H9 (cell line): ENCODE measurements around the gene SRRM3. TPM values are rescaled to one million over a fixed set of nuclear protein-coding genes. Genes with fewer than 3 reads are reported as not detected.

Experiments
- DNase-seq: peaks from one replicate; pipeline ENCODE4 v3.0.0-alpha.2; 2017
- H2AFZ ChIP-seq: one replicate; pipeline ENCODE4 v1.6.1; 2013; ENCODE audit warnings: mild to moderate bottlenecking, low read length, control low read depth, moderate library complexity
- H2AK5ac ChIP-seq: 2 replicates; pipeline ENCODE4 v1.6.1; 2013; ENCODE audit warnings: low read length, control low read depth, mixed read lengths; ENCODE audit not compliant: insufficient read length
- H2BK120ac ChIP-seq: one replicate; pipeline ENCODE4 v1.6.1; 2013; ENCODE audit warnings: low read depth, mild to moderate bottlenecking, low read length, control low read depth, inconsistent platforms; ENCODE audit not compliant: poor library complexity, severe bottlenecking
- H2BK12ac ChIP-seq: 2 replicates; pipeline ENCODE4 v1.6.1; 2013; ENCODE audit warnings: low read length, control low read depth, mixed read lengths, low read depth; ENCODE audit not compliant: insufficient read length
- H2BK15ac ChIP-seq: 2 replicates; pipeline ENCODE4 v1.6.1; 2013; ENCODE audit warnings: low read depth, low read length, control low read depth
- H2BK20ac ChIP-seq: one replicate; pipeline ENCODE4 v1.6.1; 2013; ENCODE audit warnings: low read depth, mild to moderate bottlenecking, low read length, control low read depth, inconsistent platforms; ENCODE audit not compliant: poor library complexity, severe bottlenecking
- H2BK5ac ChIP-seq: 2 replicates; pipeline ENCODE4 v1.6.1; 2013; ENCODE audit warnings: low read length, control low read depth, mixed read lengths; ENCODE audit not compliant: insufficient read length
- H3K14ac ChIP-seq: 2 replicates; pipeline ENCODE4 v1.6.1; 2013; ENCODE audit warnings: low read length, control low read depth; ENCODE audit not compliant: insufficient read depth
- H3K18ac ChIP-seq: 2 replicates; pipeline ENCODE4 v1.6.1; 2013; ENCODE audit warnings: low read depth, mild to moderate bottlenecking, mixed read lengths, low read length, control low read depth; ENCODE audit not compliant: insufficient read length
- H3K23ac ChIP-seq: 2 replicates; pipeline ENCODE4 v1.6.1; 2013; ENCODE audit warnings: low read length, control low read depth, mixed read lengths, low read depth; ENCODE audit not compliant: insufficient read length
- H3K23me2 ChIP-seq: 2 replicates; pipeline ENCODE4 v1.6.1; 2013; ENCODE audit warnings: low read depth, mild to moderate bottlenecking, mixed read lengths, low read length, control low read depth; ENCODE audit not compliant: insufficient read length, poor library complexity, severe bottlenecking
- H3K27ac ChIP-seq: 2 replicates; pipeline ENCODE4 v1.5.1; 2013; ENCODE audit warnings: low read length, control low read depth, mixed read lengths, low read depth; ENCODE audit not compliant: insufficient read length
- H3K27me3 ChIP-seq: 2 replicates; pipeline ENCODE4 v1.6.1; 2013; ENCODE audit warnings: low read length, control low read depth, inconsistent platforms; ENCODE audit not compliant: insufficient read depth
- H3K4ac ChIP-seq: 2 replicates; pipeline ENCODE4 v1.6.1; 2013; ENCODE audit warnings: low read depth, mild to moderate bottlenecking, control low read depth, inconsistent platforms, low read length, moderate library complexity
- H3K4me1 ChIP-seq: 2 replicates; pipeline ENCODE4 v1.6.1; 2013; ENCODE audit warnings: low read length, control low read depth, inconsistent platforms; ENCODE audit not compliant: insufficient read depth
- H3K4me2 ChIP-seq: 2 replicates; pipeline ENCODE4 v1.6.1; 2013; ENCODE audit warnings: low read length, control low read depth, mixed read lengths; ENCODE audit not compliant: insufficient read length, insufficient read depth
- H3K56ac ChIP-seq: 2 replicates; pipeline ENCODE4 v1.6.1; 2013; ENCODE audit warnings: low read depth, mild to moderate bottlenecking, mixed read lengths, low read length, control low read depth; ENCODE audit not compliant: insufficient read length
- H3K79me1 ChIP-seq: 2 replicates; pipeline ENCODE4 v1.6.1; 2013; ENCODE audit warnings: low read depth, mild to moderate bottlenecking, moderate library complexity, low read length, control low read depth, inconsistent platforms; ENCODE audit not compliant: insufficient read depth, poor library complexity, severe bottlenecking
- H3K79me2 ChIP-seq: 2 replicates; pipeline ENCODE4 v1.6.1; 2013; ENCODE audit warnings: low read length, control low read depth, inconsistent platforms; ENCODE audit not compliant: insufficient read depth
- H3K9ac ChIP-seq: 2 replicates; pipeline ENCODE4 v1.6.1; 2013; ENCODE audit warnings: low read length, control low read depth, mixed read lengths; ENCODE audit not compliant: insufficient read length; ENCODE audit errors: extremely low read depth
- H3K9me3 ChIP-seq: one replicate; pipeline ENCODE4 v1.6.1; 2013; ENCODE audit warnings: low read depth, low read length, inconsistent platforms; ENCODE audit not compliant: control insufficient read depth
- H3T11ph ChIP-seq: one replicate; pipeline ENCODE4 v1.6.1; 2013; ENCODE audit warnings: mild to moderate bottlenecking, low read length, control low read depth, inconsistent platforms
- H4K20me1 ChIP-seq: one replicate; pipeline ENCODE4 v1.6.1; 2013; ENCODE audit not compliant: control insufficient read depth, insufficient read length, insufficient read depth
- H4K5ac ChIP-seq: 2 replicates; pipeline ENCODE4 v1.6.1; 2013; ENCODE audit warnings: low read depth, mild to moderate bottlenecking, mixed read lengths, low read length, control low read depth; ENCODE audit not compliant: insufficient read length
- H4K8ac ChIP-seq: replicated peaks from 2 replicates; pipeline ENCODE4 v1.6.1; 2013; ENCODE audit warnings: low read length, control low read depth, mixed read lengths, low read depth; ENCODE audit not compliant: insufficient read length
- H4K91ac ChIP-seq: 2 replicates; pipeline ENCODE4 v1.6.1; 2013; ENCODE audit warnings: low read depth, mild to moderate bottlenecking, moderate library complexity, mixed read lengths, low read length, control low read depth; ENCODE audit not compliant: insufficient read length
- H3K27ac Mint-ChIP-seq, 3 experiments: 2 replicates in 2 of 3; 3 replicates in 1 of 3; pipeline ENCODE4 v1.8.0; 2020 to 2021; ENCODE audit warnings: mixed read lengths in 3 of 3, mild to moderate bottlenecking in 1 of 3, moderate library complexity in 1 of 3
- H3K27me3 Mint-ChIP-seq: 2 replicates; pipeline ENCODE4 v1.8.0; 2021; ENCODE audit warnings: low read depth, mild to moderate bottlenecking, moderate library complexity, mixed read lengths
- H3K36me3 Mint-ChIP-seq, 3 experiments: 2 replicates in 2 of 3; 3 replicates in 1 of 3; pipeline ENCODE4 v1.8.0; 2020 to 2021; ENCODE audit warnings: low read depth in 3 of 3, mixed read lengths in 3 of 3; ENCODE audit not compliant: insufficient read depth in 1 of 3
- H3K4me1 Mint-ChIP-seq, 2 experiments: 2 replicates each; pipeline ENCODE4 v1.8.0; 2020; ENCODE audit warnings: mixed read lengths in 2 of 2
- H3K4me3 Mint-ChIP-seq, 2 experiments: 2 replicates in 1 of 2; 3 replicates in 1 of 2; pipeline ENCODE4 v1.8.0; 2020 to 2021; ENCODE audit warnings: mild to moderate bottlenecking in 2 of 2, mixed read lengths in 2 of 2, moderate library complexity in 1 of 2
- H3K9me3 Mint-ChIP-seq, 2 experiments: 2 replicates in 1 of 2; 3 replicates in 1 of 2; pipeline ENCODE4 v1.8.0; 2020; ENCODE audit warnings: mild to moderate bottlenecking in 2 of 2, mixed read lengths in 2 of 2, moderate library complexity in 1 of 2
- WGBS: extraction: QIAGEN DNeasy Blood & Tissue Kit; methylation state at CpG from one replicate; pipeline ENCODE4 v1.1.7; 2013; ENCODE audit warnings: missing lambda C conversion rate, low lambda C conversion rate, mixed read lengths; ENCODE audit not compliant: insufficient read length; ENCODE audit errors: extremely low coverage; 5-methylcytosine and 5-hydroxymethylcytosine counted together
- total RNA-seq: library from RNA; stranded (reverse); gene quantifications from 2 replicates; pipeline ENCODE4 v1.2.1, GENCODE V29; 2021
- TF ChIP-seq, protein P1 (sequence below): fragments of 200-600 bp; sonication (generic); conservative IDR thresholded peaks from 3 replicates; pipeline ENCODE4 v1.8.0; 2021; ENCODE audit warnings: antibody characterized with exemption, mild to moderate bottlenecking

Gene SRRM3
- total RNA-seq, 1 experiment from 2014 or later: 11.0 TPM

- Histone ChIP-seq H4K8ac (no peak overlapping the region), H3K23ac (no peak overlapping the region), H3K18ac (peak overlapping the region; percentile 7), H3K79me1 (no peaks in the 10 kb centered on the region), H3K56ac (no peak overlapping the region), H2BK5ac (no peak overlapping the region), H2BK15ac (no peak overlapping the region), H3K9me3 (no peaks in the 10 kb centered on the region), H3K23me2 (no peaks in the 10 kb centered on the region), H2BK20ac (no peak overlapping the region), H2BK120ac (no peak overlapping the region), H3K4me2 (no peak overlapping the region), H2AK5ac (no peak overlapping the region), H3K9ac (no peak overlapping the region), H4K20me1 (no peaks in the 10 kb centered on the region), H2BK12ac (no peak overlapping the region), H3K4ac (no peak overlapping the region), H3K4me1 (peaks cover 4% of the 10 kb centered on the region; the same call in 1 of the 2 replicates), H3K27ac (no peak overlapping the region), H2AFZ (no peak overlapping the region), H4K5ac (no peak overlapping the region), H3T11ph (no peak overlapping the region), H3K79me2 (no peaks in the 10 kb centered on the region), H4K91ac (no peak overlapping the region), H3K14ac (no peak overlapping the region), H3K27me3 (no peaks in the 10 kb centered on the region)
- no CpG with 5 or more reads among the region's 20 CpGs for WGBS
- Mint-ChIP-seq H3K4me1 (peaks cover 25 to 41% of the 10 kb centered on the region in 2 experiments), H3K27me3 (peaks cover 6% of the 10 kb centered on the region), H3K9me3 (no peaks in the 10 kb centered on the region; a peak in 1 of 5 replicates), H3K36me3 (no peaks in the 10 kb centered on the region), H3K27ac (no peak overlapping the region), H3K4me3 (no peak overlapping the region)
- DNase-seq: peak; percentile 83
- TF ChIP-seq, protein P1, sequence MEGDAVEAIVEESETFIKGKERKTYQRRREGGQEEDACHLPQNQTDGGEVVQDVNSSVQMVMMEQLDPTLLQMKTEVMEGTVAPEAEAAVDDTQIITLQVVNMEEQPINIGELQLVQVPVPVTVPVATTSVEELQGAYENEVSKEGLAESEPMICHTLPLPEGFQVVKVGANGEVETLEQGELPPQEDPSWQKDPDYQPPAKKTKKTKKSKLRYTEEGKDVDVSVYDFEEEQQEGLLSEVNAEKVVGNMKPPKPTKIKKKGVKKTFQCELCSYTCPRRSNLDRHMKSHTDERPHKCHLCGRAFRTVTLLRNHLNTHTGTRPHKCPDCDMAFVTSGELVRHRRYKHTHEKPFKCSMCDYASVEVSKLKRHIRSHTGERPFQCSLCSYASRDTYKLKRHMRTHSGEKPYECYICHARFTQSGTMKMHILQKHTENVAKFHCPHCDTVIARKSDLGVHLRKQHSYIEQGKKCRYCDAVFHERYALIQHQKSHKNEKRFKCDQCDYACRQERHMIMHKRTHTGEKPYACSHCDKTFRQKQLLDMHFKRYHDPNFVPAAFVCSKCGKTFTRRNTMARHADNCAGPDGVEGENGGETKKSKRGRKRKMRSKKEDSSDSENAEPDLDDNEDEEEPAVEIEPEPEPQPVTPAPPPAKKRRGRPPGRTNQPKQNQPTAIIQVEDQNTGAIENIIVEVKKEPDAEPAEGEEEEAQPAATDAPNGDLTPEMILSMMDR: no peak
Observed at GRCh38 chr7:76294344-76295024, 92.8 kb downstream of the SRRM3 start.
